Neutrophil (primary cell): ENCODE measurements around the gene CPT1B.
A peak's percentile ranks its signal among the peaks of the same experiment; 100 is the strongest.

Source experiments
- H3K27ac ChIP-seq: fragments of 200-600 bp; sonication (generic); 2 replicates; pipeline ENCODE4 v1.5.1; 2016; ENCODE audit warnings: mild to moderate bottlenecking, moderate library complexity
- H3K27me3 ChIP-seq: fragments of 200-600 bp; sonication (generic); 2 replicates; pipeline ENCODE4 v1.6.0; 2016; ENCODE audit warnings: mild to moderate bottlenecking
- H3K36me3 ChIP-seq: fragments of 200-600 bp; sonication (generic); 2 replicates; pipeline ENCODE4 v1.5.1; 2017
- H3K4me1 ChIP-seq, 2 experiments: fragments of 200-600 bp in 1 of 2; sonication (generic) in 1 of 2; 1 replicate in 1 of 2; 2 replicates in 1 of 2; pipeline versions ENCODE4 v1.5.1 to v1.6.1; 2013 to 2016; ENCODE audit warnings: low read depth in 1 of 2, low read length in 1 of 2, mild to moderate bottlenecking in 1 of 2, moderate library complexity in 1 of 2; ENCODE audit not compliant: control insufficient read depth in 1 of 2, insufficient read depth in 1 of 2
- H3K4me3 ChIP-seq, 2 experiments: fragments of 200-600 bp in 1 of 2; sonication (generic) in 1 of 2; 1 replicate in 1 of 2; 2 replicates in 1 of 2; pipeline ENCODE4 v1.5.1; 2013 to 2016; ENCODE audit warnings: low read depth in 1 of 2, low read length in 1 of 2, mild to moderate bottlenecking in 1 of 2, moderate library complexity in 1 of 2
- H3K9me3 ChIP-seq: fragments of 200-600 bp; sonication (generic); 2 replicates; pipeline ENCODE4 v1.5.1; 2016
- TF ChIP-seq, protein P1 (sequence below): fragments of 200-600 bp; sonication (generic); IDR thresholded peaks from 2 replicates; pipeline ENCODE4 v1.5.1; 2016; ENCODE audit warnings: antibody characterized with exemption

CPT1B gene

DNA sequence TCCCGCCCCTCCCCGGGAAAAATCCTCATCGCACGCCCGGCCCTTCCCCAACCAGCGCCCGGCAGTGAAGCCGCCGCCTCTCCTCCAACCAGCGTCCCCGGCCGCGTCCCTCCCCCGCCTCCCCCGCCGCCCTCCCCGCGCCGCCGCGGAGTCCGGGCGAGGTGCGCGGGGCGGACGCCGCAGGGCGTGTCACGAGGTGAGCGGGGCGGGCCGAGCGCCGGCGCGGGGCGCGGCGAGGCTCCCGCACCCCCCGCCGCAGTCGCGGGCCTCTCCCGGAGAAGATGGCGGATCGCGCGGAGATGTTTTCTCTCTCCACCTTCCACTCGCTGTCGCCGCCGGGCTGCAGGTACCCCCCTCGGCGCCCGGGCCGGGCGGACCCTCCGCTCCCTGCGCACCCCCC is 22.3 kb upstream of the CPT1B start, which contains the start of gene MAPK8IP2:
Gene MAPK8IP2 (plus strand): TSS at position 256 of the 400 bp plus-strand sequence. CDS start 26 bp downstream, at position 282.
- H3K4me3 ChIP-seq: peak within 1 kb of the TSS; percentile 20 to 28
- H3K36me3 ChIP-seq: no peaks in the 10 kb centered on the region
- H3K27ac ChIP-seq: no peak within 1 kb of the TSS
- TF ChIP-seq, protein P1, sequence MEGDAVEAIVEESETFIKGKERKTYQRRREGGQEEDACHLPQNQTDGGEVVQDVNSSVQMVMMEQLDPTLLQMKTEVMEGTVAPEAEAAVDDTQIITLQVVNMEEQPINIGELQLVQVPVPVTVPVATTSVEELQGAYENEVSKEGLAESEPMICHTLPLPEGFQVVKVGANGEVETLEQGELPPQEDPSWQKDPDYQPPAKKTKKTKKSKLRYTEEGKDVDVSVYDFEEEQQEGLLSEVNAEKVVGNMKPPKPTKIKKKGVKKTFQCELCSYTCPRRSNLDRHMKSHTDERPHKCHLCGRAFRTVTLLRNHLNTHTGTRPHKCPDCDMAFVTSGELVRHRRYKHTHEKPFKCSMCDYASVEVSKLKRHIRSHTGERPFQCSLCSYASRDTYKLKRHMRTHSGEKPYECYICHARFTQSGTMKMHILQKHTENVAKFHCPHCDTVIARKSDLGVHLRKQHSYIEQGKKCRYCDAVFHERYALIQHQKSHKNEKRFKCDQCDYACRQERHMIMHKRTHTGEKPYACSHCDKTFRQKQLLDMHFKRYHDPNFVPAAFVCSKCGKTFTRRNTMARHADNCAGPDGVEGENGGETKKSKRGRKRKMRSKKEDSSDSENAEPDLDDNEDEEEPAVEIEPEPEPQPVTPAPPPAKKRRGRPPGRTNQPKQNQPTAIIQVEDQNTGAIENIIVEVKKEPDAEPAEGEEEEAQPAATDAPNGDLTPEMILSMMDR: no peak
- H3K4me1 ChIP-seq: peaks cover 0 to 8% of the 10 kb centered on the region in 2 experiments
- H3K27me3 ChIP-seq: peaks cover 85% of the 10 kb centered on the region
- no peaks in the 10 kb centered on the region for H3K9me3 ChIP-seq

DNA sequence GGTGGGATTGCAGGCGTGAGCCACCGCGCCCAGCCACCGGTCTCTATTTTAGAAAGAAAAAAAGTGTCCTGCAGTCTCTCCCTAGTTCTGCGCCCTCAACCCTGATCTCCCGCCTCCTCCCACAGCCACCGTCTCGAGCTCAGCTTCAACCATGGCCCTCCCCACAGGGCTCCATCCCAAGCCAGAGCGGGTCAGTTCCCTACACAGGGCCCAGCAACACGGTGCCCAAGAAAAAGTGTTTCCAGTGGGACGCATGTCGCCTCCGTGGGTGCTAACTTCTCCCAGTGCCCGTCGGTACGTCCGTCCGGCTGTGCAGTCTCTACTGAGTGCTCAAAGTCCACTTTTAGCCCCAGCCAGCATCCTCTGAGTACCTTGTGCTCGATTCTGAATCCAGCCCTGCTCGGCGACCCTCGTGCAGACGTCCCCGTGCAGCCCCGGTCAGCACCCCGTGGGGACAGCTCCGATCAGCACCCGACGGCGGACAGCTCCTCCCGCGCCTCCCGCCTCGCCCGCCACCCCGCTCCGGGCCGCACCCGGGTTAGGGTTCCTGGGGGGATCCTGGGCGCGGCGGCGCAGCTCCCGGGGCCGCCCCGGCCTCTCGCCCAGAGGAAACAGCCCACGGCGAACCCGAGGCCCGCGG is 21.7 kb upstream of the CPT1B start:
- no peak overlapping the region for H3K27ac ChIP-seq
- peaks cover 79% of the 10 kb centered on the region for H3K27me3 ChIP-seq
- peaks cover 0 to 8% of the 10 kb centered on the region in 2 experiments for H3K4me1 ChIP-seq
- peak overlapping the region in 1 of 2 experiments; percentile 28 for H3K4me3 ChIP-seq
- TF ChIP-seq, protein P1: no peak
- H3K9me3 ChIP-seq: no peaks in the 10 kb centered on the region
- H3K36me3 ChIP-seq: no peaks in the 10 kb centered on the region

DNA sequence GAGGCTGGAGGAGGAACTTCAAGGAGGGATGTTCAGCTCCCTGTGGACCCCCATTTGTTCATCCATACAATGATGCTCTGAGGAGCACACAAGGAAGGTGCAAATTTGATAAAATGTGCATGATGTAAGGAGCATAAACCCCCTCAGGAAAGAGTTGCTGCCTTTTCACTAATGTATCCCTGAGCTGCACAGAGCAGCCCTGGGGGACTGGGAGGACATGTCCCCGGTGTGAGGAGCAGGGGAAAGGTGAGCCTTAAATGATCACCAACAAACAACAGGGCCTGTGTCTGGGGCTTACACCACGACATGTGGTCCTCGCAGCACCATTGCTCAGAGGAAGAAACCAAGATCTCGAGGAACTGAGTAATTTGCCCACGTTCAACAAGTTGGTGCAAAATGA is 18.9 kb upstream of the CPT1B start:
- Histone ChIP-seq H3K4me1 (peaks cover 0 to 8% of the 10 kb centered on the region in 2 experiments), H3K4me3 (no peak overlapping the region), H3K27ac (no peak overlapping the region), H3K9me3 (no peaks in the 10 kb centered on the region), H3K36me3 (no peaks in the 10 kb centered on the region), H3K27me3 (peaks cover 51% of the 10 kb centered on the region)
- TF ChIP-seq, protein P1: no peak

DNA sequence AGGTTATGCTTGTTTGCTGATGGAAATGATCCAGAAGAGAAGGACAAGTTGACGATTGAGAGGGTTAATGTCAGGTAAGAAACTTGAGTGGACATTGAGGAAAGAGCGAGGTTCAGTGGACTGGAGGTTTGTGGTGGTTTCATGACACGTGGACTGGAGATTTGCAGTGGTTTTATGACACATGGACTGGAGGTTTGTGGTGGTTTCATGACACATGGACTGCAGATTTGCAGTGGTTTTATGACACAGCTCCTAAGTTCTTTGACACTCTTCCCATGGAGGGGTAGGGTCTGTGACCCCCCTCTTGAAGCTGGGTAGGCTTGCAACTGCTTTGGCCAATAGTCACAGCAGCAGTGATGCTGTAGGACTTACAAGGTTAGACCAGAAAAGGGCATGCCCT is 17.0 kb upstream of the CPT1B start:
- peaks cover 0 to 2% of the 10 kb centered on the region in 2 experiments for H3K4me1 ChIP-seq
- no peak overlapping the region for H3K4me3 ChIP-seq
- H3K9me3 ChIP-seq: no peaks in the 10 kb centered on the region
- no peak overlapping the region for H3K27ac ChIP-seq
- peaks cover 32% of the 10 kb centered on the region for H3K27me3 ChIP-seq
- H3K36me3 ChIP-seq: no peaks in the 10 kb centered on the region
- TF ChIP-seq, protein P1: no peak

DNA sequence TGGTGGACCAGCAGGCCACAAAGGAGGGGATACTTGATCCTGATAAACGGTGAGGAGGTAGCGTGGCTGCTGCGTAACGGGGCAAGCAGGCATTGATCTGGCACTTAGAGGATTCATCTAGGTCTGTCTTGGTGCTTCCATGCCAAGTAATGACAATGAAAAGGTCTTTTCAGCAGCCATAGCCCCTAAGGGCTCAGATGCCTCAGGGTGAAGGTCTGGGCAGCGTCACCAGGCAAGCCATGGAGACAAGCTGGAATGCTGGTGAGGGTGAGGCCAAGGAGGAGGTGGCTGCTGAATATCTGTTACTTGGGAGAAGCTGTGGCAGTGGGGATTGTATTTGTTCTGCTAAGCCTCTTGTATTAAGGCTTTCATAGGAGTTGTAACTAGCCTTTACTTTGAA is 9.2 kb upstream of the CPT1B start:
- TF ChIP-seq, protein P1: no peak
- H3K4me3 ChIP-seq: no peak overlapping the region
- no peaks in the 10 kb centered on the region for H3K27me3 ChIP-seq
- H3K4me1 ChIP-seq: peaks cover 8 to 9% of the 10 kb centered on the region in 2 experiments
- no peaks in the 10 kb centered on the region for H3K36me3 ChIP-seq
- no peaks in the 10 kb centered on the region for H3K9me3 ChIP-seq
- no peak overlapping the region for H3K27ac ChIP-seq
